NCI-H748 treated with DMSO at 0.1 percent for 48 hours (cell line): ENCODE data around the gene ERC2.

Experiments used
- DNase-seq: peaks from one replicate; lab custom pipeline; 2025; lab: John Stamatoyannopoulos, UW

ERC2 gene

GRCh38 chr3:55826731-55827496 is 641.4 kb downstream of the ERC2 start:
- DNase-seq: no peak

DNA sequence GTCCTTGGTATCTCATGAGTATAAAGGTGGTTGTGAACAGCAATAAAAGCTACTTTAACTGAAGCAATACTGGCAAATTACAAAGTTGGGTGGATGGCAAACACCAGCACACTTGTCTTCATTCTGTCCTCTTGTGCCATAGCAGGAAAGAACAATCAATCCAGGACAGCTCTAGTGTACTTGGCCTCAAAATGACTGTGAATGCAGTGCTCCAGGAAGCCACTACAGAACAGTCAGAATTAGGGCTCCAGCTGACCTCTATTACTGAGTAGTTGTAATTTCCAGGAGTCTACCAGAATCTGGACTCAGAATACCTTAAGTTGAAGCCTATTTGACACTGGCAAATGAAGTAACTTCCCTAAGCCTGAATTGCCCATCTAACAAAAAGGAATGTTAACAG is 642.2 kb downstream of the ERC2 start:
- DNase-seq: no peak

DNA sequence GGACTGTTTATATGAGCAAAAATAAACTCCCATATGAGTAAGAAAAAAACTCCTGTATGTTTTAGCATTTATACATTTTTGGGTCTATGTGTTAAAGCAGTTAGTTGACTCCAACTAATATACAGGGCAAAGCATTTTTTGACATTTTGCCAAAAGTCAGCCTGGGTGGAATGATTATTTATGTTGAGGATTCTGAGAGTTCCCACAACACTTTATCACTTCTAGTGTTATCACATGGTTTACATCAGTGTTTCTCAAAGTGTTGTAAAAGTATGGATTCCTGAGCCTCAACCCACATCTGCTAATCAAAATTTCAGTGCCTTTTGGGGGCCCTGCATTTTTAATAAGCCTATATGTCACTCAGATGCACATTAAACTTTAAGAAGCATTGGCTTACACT is 643.9 kb downstream of the ERC2 start:
- no peak for DNase-seq

DNA sequence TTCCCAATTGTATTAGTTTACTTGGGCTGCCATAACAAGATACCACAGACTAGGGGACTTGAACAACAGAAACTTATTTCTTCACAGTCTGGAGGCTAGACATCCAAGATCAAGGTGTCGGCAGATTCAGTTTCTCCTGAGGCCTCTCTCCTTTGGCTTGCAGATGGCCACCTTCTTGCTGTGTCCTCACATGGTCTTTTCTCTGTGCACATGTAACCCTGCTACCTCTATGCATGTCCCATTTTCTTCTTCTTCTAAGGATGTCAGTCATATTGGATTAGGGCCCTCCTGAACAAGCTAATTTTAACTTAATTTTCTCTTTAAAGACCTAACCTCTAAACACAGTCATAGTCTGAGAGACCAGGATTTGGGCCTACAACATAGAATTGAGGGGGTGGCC is 644.4 kb downstream of the ERC2 start:
- DNase-seq: no peak

- no peak for DNase-seq
Observed at GRCh38 chr3:55823001-55823400, 645.3 kb downstream of the ERC2 start.

GRCh38 chr3:55819005-55819404 is 649.3 kb downstream of the ERC2 start:
- no peak for DNase-seq

DNA sequence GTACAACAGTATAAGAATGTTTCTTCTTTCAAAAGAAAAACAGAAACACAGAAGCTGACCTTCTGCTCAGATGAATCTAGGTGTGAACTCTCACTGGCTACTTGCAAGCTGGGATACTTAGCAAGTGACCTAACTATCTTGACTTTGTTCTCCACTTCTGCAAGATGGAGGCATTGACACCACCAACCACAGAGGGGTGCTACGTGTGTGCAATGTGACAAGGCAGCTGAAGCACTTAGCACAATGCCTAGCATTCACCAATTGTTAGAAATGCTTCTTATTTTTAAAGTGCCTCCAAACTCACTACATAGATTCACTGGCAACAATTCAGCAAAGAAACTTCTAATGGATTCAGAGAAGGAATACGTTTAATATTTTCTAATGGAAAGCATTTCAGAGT is 649.8 kb downstream of the ERC2 start:
- DNase-seq: no peak

- no peak for DNase-seq
Observed at GRCh38 chr3:55816794-55817576, 651.3 kb downstream of the ERC2 start.

GRCh38 chr3:55815262-55815661 is 653.0 kb downstream of the ERC2 start:
- DNase-seq: no peak

DNA sequence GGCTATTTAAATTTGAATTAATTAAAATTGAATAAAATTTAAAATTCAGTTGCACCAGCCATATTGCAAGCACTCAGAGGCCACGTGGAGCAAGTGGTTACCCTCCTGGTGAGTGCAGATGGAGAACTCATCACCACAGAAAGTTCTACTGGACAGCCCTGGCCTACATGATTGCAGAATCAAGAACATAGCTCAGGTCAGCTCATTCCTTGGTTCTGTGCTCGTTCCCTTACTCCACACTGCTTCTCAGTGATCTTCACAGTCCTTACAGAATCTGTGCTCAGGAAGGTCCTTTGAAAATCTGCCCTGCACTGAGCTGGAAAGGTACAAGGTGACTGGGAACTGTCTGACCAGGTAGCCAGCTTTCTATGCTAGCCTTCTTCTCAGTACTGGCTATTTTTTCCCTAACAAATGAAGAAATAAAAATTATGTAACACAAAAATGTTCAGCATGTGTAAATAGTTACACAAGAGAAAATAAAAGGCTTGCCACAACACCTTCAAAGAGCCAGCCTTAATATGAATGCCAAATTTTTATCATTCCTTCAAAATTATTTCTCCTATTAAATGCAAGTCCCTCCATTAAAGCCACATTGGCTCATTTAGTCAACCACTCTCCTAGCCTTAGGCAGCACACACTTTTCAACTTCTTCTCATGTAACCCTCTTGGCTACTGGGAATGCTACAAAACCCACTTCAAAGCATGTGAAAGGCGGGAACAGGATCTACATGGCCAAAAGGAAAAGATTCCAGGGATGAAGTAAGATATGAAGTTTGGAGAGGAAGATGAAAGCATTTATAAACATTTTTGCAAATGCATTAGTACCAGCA is 654.8 kb downstream of the ERC2 start:
- DNase-seq: no peak

DNA sequence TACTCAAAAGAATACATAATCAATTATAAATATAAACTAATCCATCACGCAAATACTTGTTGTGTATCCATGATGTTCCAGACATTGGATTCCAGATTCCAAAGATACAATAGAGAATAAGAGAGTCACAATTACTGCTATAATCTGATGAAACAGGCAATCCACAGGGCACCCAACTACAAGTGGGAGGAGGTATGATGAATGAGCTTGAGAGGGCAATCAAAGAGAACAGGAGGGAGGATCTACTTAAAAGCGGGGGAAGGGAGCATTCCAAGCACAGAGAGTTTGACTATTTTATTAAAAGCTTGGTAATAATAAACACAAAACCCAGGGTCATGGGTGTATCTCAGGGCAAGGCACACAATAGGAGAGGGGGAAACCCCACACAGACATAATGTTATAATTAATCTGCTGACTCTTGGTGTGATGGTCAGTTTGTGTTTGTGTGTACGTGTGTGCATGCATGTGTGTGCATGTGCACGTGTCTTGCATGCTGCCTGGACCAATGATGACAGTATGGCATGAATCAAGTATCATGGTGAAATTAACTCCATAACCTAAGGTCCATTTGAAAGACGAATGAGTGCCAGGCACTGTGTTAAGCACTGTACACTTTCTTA is 655.8 kb downstream of the ERC2 start:
- no peak for DNase-seq

DNA sequence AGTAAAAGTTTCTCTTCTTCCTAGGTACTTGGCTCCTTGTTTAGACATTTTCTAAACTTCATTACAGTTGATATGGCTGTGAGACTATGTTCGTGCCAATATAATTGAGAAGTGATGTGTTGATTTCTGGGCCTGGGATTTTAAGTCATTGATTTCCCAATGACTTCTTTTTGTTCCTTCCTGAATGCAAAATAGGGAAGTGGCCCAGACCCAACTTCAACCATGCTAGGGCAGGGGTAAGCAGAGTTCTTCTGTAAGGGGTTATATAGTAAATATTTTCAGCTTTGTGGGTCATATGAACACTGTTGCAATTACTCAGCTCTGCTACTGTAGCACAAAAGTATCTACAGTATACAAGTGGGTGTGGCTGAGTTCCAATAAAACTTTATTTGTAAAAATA is 661.1 kb downstream of the ERC2 start:
- DNase-seq: no peak

DNA sequence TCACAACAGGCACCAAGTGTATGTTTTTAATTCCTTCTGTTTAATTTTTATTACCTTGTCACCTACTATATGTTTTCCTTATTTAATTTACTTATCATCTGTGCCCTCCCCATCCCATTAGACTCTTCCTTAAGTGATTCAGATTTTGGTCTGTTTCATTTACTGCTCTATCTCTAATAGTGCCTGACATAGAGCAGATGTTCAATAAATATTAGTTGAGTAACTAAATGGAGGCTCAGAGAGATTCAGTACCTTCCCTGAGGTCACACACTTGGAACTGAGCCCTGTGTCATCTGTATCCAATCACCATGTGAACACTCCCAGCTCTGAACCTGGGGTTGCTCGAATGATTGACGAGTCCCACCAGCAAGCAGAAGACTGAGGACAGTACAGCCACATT is 663.1 kb downstream of the ERC2 start:
- DNase-seq: no peak

DNA sequence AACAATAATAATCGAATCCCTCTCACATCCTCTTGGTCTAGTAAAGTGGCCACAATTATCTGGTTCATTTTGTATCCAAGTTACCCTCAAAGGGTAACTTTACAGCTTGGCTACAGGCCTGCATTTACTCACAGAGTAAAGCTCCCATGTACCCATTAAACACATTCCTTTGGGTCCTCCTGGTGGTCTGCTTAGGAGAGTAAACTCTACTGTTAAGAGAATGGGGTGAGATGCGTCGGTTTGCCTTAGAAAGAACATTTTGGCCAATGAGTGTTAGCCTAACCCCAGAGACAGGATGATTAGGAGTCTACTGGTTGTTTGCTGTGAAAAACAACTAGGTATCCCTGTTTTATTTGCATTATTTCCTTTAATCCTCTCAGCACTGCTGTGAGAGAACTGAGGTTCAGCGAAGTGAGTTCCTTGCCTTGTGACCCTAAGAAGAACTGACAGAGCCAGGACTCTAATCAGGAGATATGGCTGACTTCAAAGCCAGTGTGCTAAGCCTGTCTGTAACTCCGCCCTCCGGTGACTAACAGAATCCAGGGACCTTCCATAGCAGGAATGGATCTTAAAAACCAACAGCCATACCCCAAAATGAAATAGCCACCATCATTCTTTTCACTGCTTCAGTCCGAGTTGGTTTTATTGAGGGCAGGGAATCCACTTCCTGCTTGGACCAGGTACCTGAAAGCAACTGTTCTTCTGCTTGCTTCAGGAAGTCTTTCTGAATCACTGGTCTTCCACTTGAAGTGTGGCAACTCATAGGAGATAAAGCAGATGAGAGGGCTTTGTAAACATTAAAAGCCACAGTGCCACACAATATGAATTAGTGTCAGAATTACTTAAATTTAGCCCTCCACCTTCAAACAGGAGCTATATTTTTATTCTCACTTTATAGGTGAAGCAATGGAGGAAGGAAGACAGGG is 663.8 kb downstream of the ERC2 start:
- no peak for DNase-seq

- no peak for DNase-seq
Observed at GRCh38 chr3:55802816-55803215, 665.5 kb downstream of the ERC2 start.

DNA sequence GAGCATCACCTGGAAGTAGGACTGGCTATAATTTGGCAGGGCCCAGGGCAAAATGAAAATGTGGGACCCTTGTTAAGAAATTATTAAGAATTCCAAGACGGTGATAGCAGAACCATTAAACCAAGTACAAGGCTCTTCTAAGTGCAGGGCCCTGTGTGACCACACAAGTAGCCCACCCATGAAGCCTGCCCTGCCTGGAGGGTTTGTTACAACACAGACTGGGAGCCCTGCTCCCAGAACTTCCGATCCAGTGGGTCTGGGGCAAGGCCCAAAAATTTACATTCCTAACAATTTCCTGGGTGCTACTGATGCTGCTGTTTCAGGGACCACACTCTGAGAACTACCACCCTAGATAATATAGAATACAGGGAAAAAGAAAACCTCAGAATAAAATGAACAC is 666.6 kb downstream of the ERC2 start:
- DNase-seq: no peak

DNA sequence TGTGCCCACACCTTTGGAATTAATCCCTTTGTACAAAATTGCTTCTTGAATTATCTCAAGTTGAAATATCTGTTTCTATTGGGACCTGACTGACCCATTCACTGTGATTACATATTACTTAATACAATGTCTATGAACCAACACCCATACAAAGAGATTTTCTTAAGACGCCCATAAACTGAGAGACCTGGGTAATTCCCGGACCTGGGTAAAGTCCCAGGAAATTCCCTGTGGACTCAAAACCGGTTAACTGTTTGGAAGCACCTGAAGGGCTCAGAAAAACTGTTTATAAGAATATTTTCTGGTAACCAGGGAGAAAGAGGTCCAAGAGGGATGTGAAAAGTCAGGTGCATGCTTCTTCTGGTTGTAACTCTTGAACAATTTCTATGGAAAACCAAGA is 667.2 kb downstream of the ERC2 start:
- no peak for DNase-seq

DNA sequence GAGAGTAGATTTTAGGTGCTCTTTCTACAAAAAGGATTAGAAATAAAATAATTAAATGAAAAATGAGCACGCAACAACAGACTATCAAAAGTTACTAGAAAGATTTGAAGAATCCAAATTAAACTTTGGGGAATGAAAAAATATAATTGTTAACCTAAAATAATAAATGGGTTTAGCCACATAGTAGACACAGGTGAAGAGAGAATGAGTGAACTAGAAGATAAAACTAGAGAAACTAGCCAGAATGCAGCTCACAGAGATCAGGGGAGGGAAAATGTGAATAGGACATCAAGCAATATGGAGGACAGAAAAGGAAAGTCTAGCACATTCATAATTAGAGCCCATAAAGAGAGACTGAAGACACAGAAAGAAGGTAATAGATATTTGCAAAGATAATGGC is 670.5 kb downstream of the ERC2 start:
- DNase-seq: no peak

DNA sequence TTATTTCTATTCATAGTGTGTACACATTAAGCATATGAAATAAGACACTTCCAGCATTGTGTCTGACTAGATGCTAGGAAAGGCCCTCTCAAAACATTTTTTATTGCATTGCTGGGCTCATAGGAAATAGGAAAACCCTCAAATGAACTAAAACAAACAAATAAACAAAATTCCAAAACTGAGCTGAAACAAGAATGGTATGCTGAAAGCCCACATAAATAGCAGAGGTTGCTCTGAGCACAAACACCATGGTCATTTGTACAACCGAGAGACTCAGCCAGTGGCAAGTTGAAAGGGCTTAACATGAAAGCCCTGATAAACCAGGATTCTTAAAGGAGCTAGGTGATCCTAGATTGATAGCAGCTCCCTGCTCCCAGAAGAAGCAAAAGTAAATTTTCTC is 671.2 kb downstream of the ERC2 start:
- no peak for DNase-seq

GRCh38 chr3:55796533-55796932 is 671.7 kb downstream of the ERC2 start:
- DNase-seq: no peak

DNA sequence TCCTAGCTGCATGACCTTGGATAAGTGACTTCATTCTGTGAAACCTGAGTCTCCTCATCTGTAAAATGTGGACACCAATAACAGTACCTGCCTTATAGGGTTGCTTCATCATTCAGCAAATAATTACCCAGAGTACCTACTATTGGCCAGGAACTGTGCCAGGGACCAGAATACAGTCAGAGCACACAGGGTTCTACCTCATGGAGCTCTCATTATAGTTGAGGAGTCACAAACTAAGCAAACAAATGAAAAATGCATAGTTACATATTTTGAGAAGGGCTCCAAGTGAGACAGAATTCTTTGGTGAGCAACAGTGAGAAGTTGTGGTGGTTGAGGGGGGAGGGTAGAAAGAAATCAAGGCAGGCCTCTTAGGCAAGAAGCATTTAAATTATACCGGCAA is 672.5 kb downstream of the ERC2 start:
- DNase-seq: no peak
